OCI-LY1 (cell line): ENCODE results near the gene PALMD.

Experiments
- EZH2 ChIP-seq: fragments of 200-600 bp; sonication (generic), shearing (Covaris generic); IDR thresholded peaks from 2 replicates; pipeline ENCODE4 v1.8.0; 2017; ENCODE audit warnings: borderline replicate concordance, mixed run types, mild to moderate bottlenecking, antibody characterized with exemption, low read length, moderate library complexity, mixed read lengths
- TF ChIP-seq, protein P1 (sequence below): fragments of 200-600 bp; sonication (generic), shearing (Covaris generic); IDR thresholded peaks from 2 replicates; pipeline ENCODE4 v1.5.1; 2017; ENCODE audit warnings: mild to moderate bottlenecking, antibody characterized with exemption, low read length, moderate library complexity, mixed read lengths

DNA sequence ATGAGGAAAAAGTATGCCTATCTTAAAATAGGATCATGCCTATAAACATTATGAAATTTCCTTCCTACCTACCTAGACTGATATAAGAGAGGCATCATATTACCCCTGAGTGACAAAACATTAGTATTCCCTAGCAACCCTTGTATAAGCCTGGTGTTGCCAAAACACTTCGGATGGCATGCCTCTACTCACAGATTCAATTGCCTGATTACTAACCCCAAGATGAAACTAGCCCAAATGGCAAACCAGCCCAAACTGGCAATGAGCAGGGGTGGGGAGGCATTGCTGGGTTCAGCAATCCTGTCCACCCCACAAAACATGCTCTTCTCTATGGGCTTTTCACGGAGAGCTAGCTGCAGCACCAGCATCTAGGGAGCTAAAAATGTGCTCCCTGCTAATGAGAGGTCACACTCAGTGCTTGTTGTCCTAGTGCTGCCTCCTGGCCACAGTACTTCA lies 13.9 kb downstream of the PALMD start:
- TF ChIP-seq, protein P1, sequence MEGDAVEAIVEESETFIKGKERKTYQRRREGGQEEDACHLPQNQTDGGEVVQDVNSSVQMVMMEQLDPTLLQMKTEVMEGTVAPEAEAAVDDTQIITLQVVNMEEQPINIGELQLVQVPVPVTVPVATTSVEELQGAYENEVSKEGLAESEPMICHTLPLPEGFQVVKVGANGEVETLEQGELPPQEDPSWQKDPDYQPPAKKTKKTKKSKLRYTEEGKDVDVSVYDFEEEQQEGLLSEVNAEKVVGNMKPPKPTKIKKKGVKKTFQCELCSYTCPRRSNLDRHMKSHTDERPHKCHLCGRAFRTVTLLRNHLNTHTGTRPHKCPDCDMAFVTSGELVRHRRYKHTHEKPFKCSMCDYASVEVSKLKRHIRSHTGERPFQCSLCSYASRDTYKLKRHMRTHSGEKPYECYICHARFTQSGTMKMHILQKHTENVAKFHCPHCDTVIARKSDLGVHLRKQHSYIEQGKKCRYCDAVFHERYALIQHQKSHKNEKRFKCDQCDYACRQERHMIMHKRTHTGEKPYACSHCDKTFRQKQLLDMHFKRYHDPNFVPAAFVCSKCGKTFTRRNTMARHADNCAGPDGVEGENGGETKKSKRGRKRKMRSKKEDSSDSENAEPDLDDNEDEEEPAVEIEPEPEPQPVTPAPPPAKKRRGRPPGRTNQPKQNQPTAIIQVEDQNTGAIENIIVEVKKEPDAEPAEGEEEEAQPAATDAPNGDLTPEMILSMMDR, result no peak
- no peak for TF ChIP-seq EZH2
